ENCODE results near the gene KRT78.

DNA sequence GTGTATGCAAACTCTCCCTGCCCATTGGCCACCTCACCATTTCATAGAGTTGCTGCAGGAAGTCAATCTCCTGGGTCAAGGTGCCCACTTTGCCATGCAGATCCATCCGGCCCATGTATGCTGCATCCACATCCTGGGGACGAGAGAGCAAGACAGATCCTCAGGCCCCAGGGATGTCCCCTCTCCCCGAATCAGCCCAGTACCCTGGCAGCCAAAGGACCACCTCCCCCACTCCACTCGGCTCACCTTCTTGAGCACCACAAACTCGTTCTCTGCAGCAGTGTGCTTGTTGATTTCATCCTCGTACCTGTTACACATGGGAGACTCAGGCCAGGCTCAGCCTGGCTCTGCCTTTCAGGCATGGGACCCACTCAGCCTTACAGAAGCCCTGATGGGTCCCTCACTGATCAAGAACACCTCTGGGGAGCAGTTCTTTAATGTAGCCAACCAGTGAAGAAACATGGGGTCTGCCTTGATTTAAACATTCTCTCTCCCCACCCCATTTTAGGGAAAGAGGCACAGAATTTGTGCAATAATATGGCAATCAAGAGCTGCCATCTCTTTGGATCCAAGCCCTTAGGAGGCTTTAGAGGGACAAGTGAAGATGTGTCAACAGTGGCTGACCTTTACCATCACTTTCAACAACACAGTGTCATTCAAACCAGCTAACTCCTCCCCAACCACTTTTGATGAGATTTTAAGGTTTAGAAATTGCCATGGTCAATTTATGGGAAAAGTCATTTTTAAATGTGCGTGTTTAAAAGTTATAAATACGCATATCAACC is 18.6 kb downstream of the KRT78 start:
- TF ChIP-seq, protein P1, sequence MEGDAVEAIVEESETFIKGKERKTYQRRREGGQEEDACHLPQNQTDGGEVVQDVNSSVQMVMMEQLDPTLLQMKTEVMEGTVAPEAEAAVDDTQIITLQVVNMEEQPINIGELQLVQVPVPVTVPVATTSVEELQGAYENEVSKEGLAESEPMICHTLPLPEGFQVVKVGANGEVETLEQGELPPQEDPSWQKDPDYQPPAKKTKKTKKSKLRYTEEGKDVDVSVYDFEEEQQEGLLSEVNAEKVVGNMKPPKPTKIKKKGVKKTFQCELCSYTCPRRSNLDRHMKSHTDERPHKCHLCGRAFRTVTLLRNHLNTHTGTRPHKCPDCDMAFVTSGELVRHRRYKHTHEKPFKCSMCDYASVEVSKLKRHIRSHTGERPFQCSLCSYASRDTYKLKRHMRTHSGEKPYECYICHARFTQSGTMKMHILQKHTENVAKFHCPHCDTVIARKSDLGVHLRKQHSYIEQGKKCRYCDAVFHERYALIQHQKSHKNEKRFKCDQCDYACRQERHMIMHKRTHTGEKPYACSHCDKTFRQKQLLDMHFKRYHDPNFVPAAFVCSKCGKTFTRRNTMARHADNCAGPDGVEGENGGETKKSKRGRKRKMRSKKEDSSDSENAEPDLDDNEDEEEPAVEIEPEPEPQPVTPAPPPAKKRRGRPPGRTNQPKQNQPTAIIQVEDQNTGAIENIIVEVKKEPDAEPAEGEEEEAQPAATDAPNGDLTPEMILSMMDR (IDR thresholded peaks at IDR 0.05), result no peak
- TF ChIP-seq FOXS1 (CRISPR knock-in tag; IDR thresholded peaks at IDR 0.05) (no peak), EP300 (IDR thresholded peaks at IDR 0.05) (no peak), MAFK (IDR thresholded peaks at IDR 0.05; ENCODE audit: partially characterized antibody) (no peak), RAD21 (conservative IDR thresholded peaks at IDR 0.05 in 1 of 2, IDR thresholded peaks at IDR 0.05 in 1 of 2) (no peak), RNF2 (IDR thresholded peaks at IDR 0.05; ENCODE audit: borderline replicate concordance, low read depth) (no peak), FOSB (CRISPR knock-in tag; IDR thresholded peaks at IDR 0.05) (no peak), ESRRA (IDR thresholded peaks at IDR 0.05; ENCODE audit: borderline replicate concordance, low read length) (no peak), CHD4 (IDR thresholded peaks at IDR 0.05; ENCODE audit: borderline replicate concordance) (no peak), CEBPB (IDR thresholded peaks at IDR 0.05) (no peak), CHD2 (IDR thresholded peaks at IDR 0.05; ENCODE audit: low read length, partially characterized antibody) (no peak), POLR2A (IDR thresholded peaks at IDR 0.05; ENCODE audit: low read length) (no peak), JUN (IDR thresholded peaks at IDR 0.05) (no peak)

Measured in A549 (cell line).